Psoas muscle (tissue), 8 donors: ENCODE measurements around the gene CGB3. TPM values are rescaled to one million over a fixed set of nuclear protein-coding genes. Genes with fewer than 3 reads are reported as not detected.

Source experiments
- ATAC-seq, 4 donors: fragments of 200-7000 bp; cut with Tn5 transposase; one replicate each; pipeline ENCODE4 v1.9.1; 2020; ENCODE audit warnings: moderate library complexity in 3 of 4, mild to moderate bottlenecking in 2 of 4
- DNase-seq, 2 donors: peaks; one replicate each; pipeline ENCODE4 v3.0.0-alpha.2; 2020
- H3K27ac ChIP-seq: fragments of 200-600 bp; one replicate; pipeline ENCODE4 v1.8.0; 2022
- H3K27me3 ChIP-seq, 3 donors: fragments of 200-600 bp in 1 of 3; one replicate each; pipeline versions ENCODE4 v1.6.1 to v1.8.0; 2013 to 2022; ENCODE audit warnings: low read length in 2 of 3, mild to moderate bottlenecking in 2 of 3, moderate library complexity in 1 of 3; ENCODE audit not compliant: insufficient read depth in 3 of 3
- H3K36me3 ChIP-seq, 2 donors: fragments of 200-600 bp in 1 of 2; one replicate each; pipeline versions ENCODE4 v1.6.1 to v1.8.0; 2013 to 2022; ENCODE audit warnings: low read depth in 1 of 2, mild to moderate bottlenecking in 1 of 2, moderate library complexity in 1 of 2; ENCODE audit not compliant: insufficient read depth in 1 of 2
- H3K4me1 ChIP-seq: fragments of 200-600 bp; one replicate; pipeline ENCODE4 v1.8.0; 2022
- H3K4me3 ChIP-seq: fragments of 200-600 bp; one replicate; pipeline ENCODE4 v1.8.0; 2022; ENCODE audit warnings: mild to moderate bottlenecking
- H3K9me3 ChIP-seq: fragments of 200-600 bp; one replicate; pipeline ENCODE4 v1.8.0; 2022
- CTCF ChIP-seq: fragments of 200-600 bp; IDR thresholded peaks from one replicate; pipeline ENCODE4 v1.8.0; 2022; ENCODE audit warnings: antibody characterized with exemption
- WGBS, 3 donors: extraction: QIAGEN DNeasy Blood & Tissue Kit; methylation state at CpG; one replicate each; pipeline versions ENCODE4 v1.1.6 to v1.1.7; 2013; 5-methylcytosine and 5-hydroxymethylcytosine counted together
- intact Hi-C, 2 donors: fragments of 100-400 bp; cut with DNase I; formaldehyde crosslinking; loops; one replicate each; pipeline versions ENCODE4 v1.11.0 to v1.14.2; 2022
- polyA plus RNA-seq, 3 donors: library from polyadenylated mRNA; stranded (reverse); fragments of 200-250 nt; gene quantifications; one replicate each; pipeline ENCODE4 v1.2.3, GENCODE V29; 2013
- total RNA-seq, 4 donors: library from RNA; stranded (reverse); fragmentation: NEBNext Ultra II Directional in 2 of 4; extraction: Animal tissue kit (Norgen Biotek cat#: 25700) in 2 of 4; gene quantifications; one replicate each; pipeline versions ENCODE4 v1.2.1 to v1.2.4, GENCODE V29; 2021 to 2023
- donor health status: healthy with polysubstance abuse.
- donor health status: DM: no; HTN: no; CAD: no; lungs with moderate emphysema.
- donor health status: Bipolar disorder and iron deficiency.
- donor health status: healthy.
- donor health status: DM: yes; HTN: yes; CAD: no.
- donor health status: DM: no; HTN: no; CAD: no.
- donor health status: DM: no; HTN: no; CAD: no.
- donor health status: DM: yes; HTN: yes; CAD: no.

CGB3 gene
- total and polyA plus RNA-seq, 7 donors: not detected

- WGBS, 3 donors: 40 to 71% (median 47%) methylated on average over 5 of the region's 5 CpGs
- peaks cover 22% of the 10 kb centered on the region for H3K4me1 ChIP-seq
- TF ChIP-seq CTCF: peak; percentile 36
- peaks cover 0 to 26% of the 10 kb centered on the region in 2 donors for H3K36me3 ChIP-seq
- no peaks in the 10 kb centered on the region for H3K9me3 ChIP-seq
- peak in 1 of 2 donors; percentile 62 for DNase-seq
- peak overlapping the region; percentile 72 for H3K27ac ChIP-seq
- ATAC-seq: peak in 2 of 4 donors; percentile 25 to 28
- intact Hi-C loops: loop anchor here (5.0 to 10.0 kb wide), 3 partner anchors 69 to 207 kb away; partner anchors contain the start of genes HRC (in 1 of the 2) and TRPM4 (in 1 of the 2)
- H3K4me3 ChIP-seq: no peak overlapping the region
- H3K27me3 ChIP-seq: no peaks in the 10 kb centered on the region
Measured at GRCh38 chr19:48997972-48998371, 26.2 kb downstream of the CGB3 start.

- no peak for DNase-seq
- peaks cover 43% of the 10 kb centered on the region for H3K4me1 ChIP-seq
- H3K27me3 ChIP-seq: no peaks in the 10 kb centered on the region
- peaks cover 0 to 4% of the 10 kb centered on the region in 2 donors for H3K36me3 ChIP-seq
- WGBS, 3 donors: 0 to 1% (median 1%) methylated on average over 13 of the region's 13 CpGs
- no peak for TF ChIP-seq CTCF
- H3K27ac ChIP-seq: peak overlapping the region; percentile 90
- H3K4me3 ChIP-seq: peak overlapping the region; percentile 81
- no peak for ATAC-seq
- no peaks in the 10 kb centered on the region for H3K9me3 ChIP-seq
- intact Hi-C loops: loop anchor here (5.0 to 10.0 kb wide), 3 partner anchors 78 to 211 kb away; partner anchors contain the start of genes HRC (in 1 of the 2), KCNA7 (in 1 of the 2) and TRPM4 (in 1 of the 2)
Measured at GRCh38 chr19:48994035-48994386, 30.1 kb downstream of the CGB3 start.

- WGBS, 3 donors: 0% methylated on average over 55 to 56 of the region's 56 CpGs
- H3K27ac ChIP-seq: peak within 1 kb of the TSS; percentile 90
- intact Hi-C loops: loop anchor here (5.0 to 10.0 kb wide), 3 partner anchors 79 to 211 kb away; partner anchors contain the start of genes HRC (in 1 of the 2), KCNA7 (in 1 of the 2) and TRPM4 (in 1 of the 2)
- no peaks in the 10 kb centered on the region for H3K9me3 ChIP-seq
- H3K4me3 ChIP-seq: peak within 1 kb of the TSS; percentile 81
- H3K27me3 ChIP-seq: no peaks in the 10 kb centered on the region
- H3K36me3 ChIP-seq: peaks cover 0 to 10% of the 10 kb centered on the region in 2 donors
- peak; percentile 100 for DNase-seq
- peak; percentile 97 for TF ChIP-seq CTCF
- peak; percentile 83 to 87 (median 84) for ATAC-seq
- H3K4me1 ChIP-seq: peaks cover 48% of the 10 kb centered on the region
Measured at GRCh38 chr19:48993175-48994034, 30.7 kb downstream of the CGB3 start, which contains the start of the genes GYS1 and RUVBL2. TSS of gene GYS1 (minus strand) at chr19:48993309. CDS start at chr19:48993112, 197 bp downstream. TSS of gene RUVBL2 (plus strand) at chr19:48993887. CDS start at chr19:48993912, 25 bp downstream.

GRCh38 chr19:48992581-48993174, 31.5 kb downstream of the CGB3 start:
- no peaks in the 10 kb centered on the region for H3K27me3 ChIP-seq

More at GRCh38 chr19:48992581-48993174, 31.5 kb downstream of the CGB3 start:
- H3K4me1 ChIP-seq: peaks cover 51% of the 10 kb centered on the region
- H3K9me3 ChIP-seq: no peaks in the 10 kb centered on the region
- no peak for TF ChIP-seq CTCF
- WGBS, 3 donors: 0 to 2% (median 1%) methylated on average over 20 of the region's 20 CpGs
- peak overlapping the region; percentile 90 for H3K27ac ChIP-seq
- ATAC-seq: peak in 1 of 4 donors; percentile 1
- peak overlapping the region; percentile 81 for H3K4me3 ChIP-seq
- intact Hi-C loops: loop anchor here (5.0 to 10.0 kb wide), 3 partner anchors 80 to 212 kb away; partner anchors contain the start of genes HRC (in 1 of the 2), KCNA7 (in 1 of the 2) and TRPM4 (in 1 of the 2)
- peaks cover 0 to 17% of the 10 kb centered on the region in 2 donors for H3K36me3 ChIP-seq
- DNase-seq: no peak
